Medulla oblongata (tissue), 1 donor: ENCODE results near the gene PIP4K2A.

Source experiments
- DNase-seq: peaks from one replicate; pipeline ENCODE4 v3.0.0-alpha.2; 2015; ENCODE audit errors: extremely low spot score

The PIP4K2A gene

GRCh38 chr10:22667093-22667480, 47.3 kb downstream of the PIP4K2A start:
- DNase-seq: no peak

- no peak for DNase-seq
These were observed 47.9 kb downstream of the PIP4K2A start for GRCh38 chr10:22666287-22667092.

GRCh38 chr10:22665329-22665728, 49.0 kb downstream of the PIP4K2A start:
- DNase-seq: no peak

- DNase-seq: no peak
These were observed 51.5 kb downstream of the PIP4K2A start for GRCh38 chr10:22662733-22663330.

GRCh38 chr10:22659866-22660265, 54.5 kb downstream of the PIP4K2A start:
- no peak for DNase-seq

GRCh38 chr10:22658745-22659410, 55.5 kb downstream of the PIP4K2A start:
- DNase-seq: no peak

GRCh38 chr10:22657566-22658225, 56.7 kb downstream of the PIP4K2A start:
- no peak for DNase-seq

- DNase-seq: no peak
These were observed 57.4 kb downstream of the PIP4K2A start for GRCh38 chr10:22657024-22657423.

- DNase-seq: no peak
These were observed 58.3 kb downstream of the PIP4K2A start for GRCh38 chr10:22656036-22656435.

- DNase-seq: no peak
These were observed 58.9 kb downstream of the PIP4K2A start for GRCh38 chr10:22655312-22655981.

GRCh38 chr10:22652988-22653481, 61.3 kb downstream of the PIP4K2A start:
- DNase-seq: no peak

- no peak for DNase-seq
These were observed 63.0 kb downstream of the PIP4K2A start for GRCh38 chr10:22651276-22651980.

GRCh38 chr10:22649994-22650393, 64.4 kb downstream of the PIP4K2A start:
- DNase-seq: no peak

- DNase-seq: no peak
These were observed 65.0 kb downstream of the PIP4K2A start for GRCh38 chr10:22649390-22649841.

- no peak for DNase-seq
These were observed 65.8 kb downstream of the PIP4K2A start for GRCh38 chr10:22648547-22648961.

GRCh38 chr10:22647244-22647643, 67.1 kb downstream of the PIP4K2A start:
- DNase-seq: no peak

GRCh38 chr10:22646388-22646853, 68.0 kb downstream of the PIP4K2A start:
- DNase-seq: no peak

- no peak for DNase-seq
These were observed 70.2 kb downstream of the PIP4K2A start for GRCh38 chr10:22644222-22644621.

- no peak for DNase-seq
These were observed 70.6 kb downstream of the PIP4K2A start for GRCh38 chr10:22643775-22644174.

- no peak for DNase-seq
These were observed 71.3 kb downstream of the PIP4K2A start for GRCh38 chr10:22643116-22643515.

- no peak for DNase-seq
These were observed 72.6 kb downstream of the PIP4K2A start for GRCh38 chr10:22641743-22642142.
